Activated CD4-positive, alpha-beta T cell treated with anti-CD3 and anti-CD28 coated beads for 1 hour (primary cell): Measurements from ENCODE around the gene MORC2.

Source experiments
- DNase-seq: peaks from one replicate; pipeline ENCODE4 v3.0.0-alpha.2; 2020

MORC2 gene

GRCh38 chr22:30884211-30885000, 84.2 kb downstream of the MORC2 start:
- DNase-seq, result no peak

GRCh38 chr22:30883586-30884145, 84.9 kb downstream of the MORC2 start:
- DNase-seq, result no peak

- no peak for DNase-seq
These were observed 85.5 kb downstream of the MORC2 start for GRCh38 chr22:30882974-30883533.

- DNase-seq, result no peak
These were observed 86.3 kb downstream of the MORC2 start for GRCh38 chr22:30882184-30882717.

GRCh38 chr22:30881361-30882183, 87.0 kb downstream of the MORC2 start:
- DNase-seq, result no peak

GRCh38 chr22:30880847-30881246, 87.7 kb downstream of the MORC2 start:
- no peak for DNase-seq

- DNase-seq, result no peak
These were observed 88.4 kb downstream of the MORC2 start for GRCh38 chr22:30880181-30880601.

- no peak for DNase-seq
These were observed 89.2 kb downstream of the MORC2 start for GRCh38 chr22:30879415-30879797.

GRCh38 chr22:30878516-30879414, 89.8 kb downstream of the MORC2 start:
- no peak for DNase-seq

GRCh38 chr22:30877662-30878515, 90.7 kb downstream of the MORC2 start:
- no peak for DNase-seq

GRCh38 chr22:30876915-30877553, 91.5 kb downstream of the MORC2 start:
- DNase-seq, result no peak

GRCh38 chr22:30876221-30876751, 92.3 kb downstream of the MORC2 start:
- DNase-seq, result no peak

- DNase-seq, result no peak
These were observed 92.9 kb downstream of the MORC2 start for GRCh38 chr22:30875481-30876215.
